PC-3 (cell line): ENCODE results near the gene NARS2. TPM values are rescaled to one million over a fixed set of nuclear protein-coding genes. Genes with fewer than 3 reads are reported as not detected.

Experiments used
- ATAC-seq: fragments of 200-7000 bp; cut with Tn5 transposase; 2 replicates; pipeline ENCODE4 v1.9.1; 2020; ENCODE audit warnings: mild to moderate bottlenecking, moderate library complexity
- BruUV-seq: library from RNA; stranded (reverse); fragments of 400-500 nt; replicated peaks from 2 replicates; lab custom pipeline; 2021; lab: Mats Ljungman, UMichigan
- CTCF ChIA-PET: fragments of 300-600 bp; sonication (Branson Sonifier 250); formaldehyde crosslinking; loops from one replicate; lab custom pipeline; 2022; ENCODE audit warnings: antibody characterized with exemption; lab: Charles Lee
- POLR2A ChIA-PET: fragments of 300-600 bp; sonication (Branson Sonifier 250); formaldehyde crosslinking; loops from one replicate; lab custom pipeline; 2022; ENCODE audit warnings: antibody characterized with exemption; ENCODE audit not compliant: unreplicated experiment; lab: Charles Lee
- DNase-seq: peaks from one replicate; pipeline ENCODE4 v3.0.0-alpha.2; 2015
- H2AFZ ChIP-seq: fragments of 300-600 bp; sonication (generic); 2 replicates; pipeline ENCODE4 v1.6.0; 2016; ENCODE audit warnings: antibody characterized with exemption, low read length
- H3F3A ChIP-seq: fragments of 300-600 bp; sonication (generic); one replicate; pipeline ENCODE4 v1.6.0; 2017; ENCODE audit warnings: antibody characterized with exemption, low read length, control low read depth, mild to moderate bottlenecking; ENCODE audit not compliant: unreplicated experiment
- H3K27ac ChIP-seq: fragments of 300-600 bp; sonication (generic); 2 replicates; pipeline ENCODE4 v1.5.1; 2016; ENCODE audit warnings: mild to moderate bottlenecking, low read length
- H3K27me3 ChIP-seq: fragments of 300-600 bp; sonication (generic); 2 replicates; pipeline ENCODE4 v1.6.1; 2016; ENCODE audit warnings: low read length, mixed read lengths
- H3K36me3 ChIP-seq: fragments of 300-600 bp; sonication (generic); 2 replicates; pipeline ENCODE4 v1.6.1; 2016; ENCODE audit warnings: low read depth, mixed run types, low read length, mixed read lengths
- H3K4me1 ChIP-seq: fragments of 300-600 bp; sonication (generic); 2 replicates; pipeline ENCODE4 v1.5.1; 2016; ENCODE audit warnings: low read length; ENCODE audit not compliant: insufficient read depth
- H3K4me2 ChIP-seq: fragments of 300-600 bp; sonication (generic); 2 replicates; pipeline ENCODE4 v1.6.0; 2016; ENCODE audit warnings: low read length
- H3K4me3 ChIP-seq: fragments of 300-600 bp; sonication (generic); 2 replicates; pipeline ENCODE4 v1.5.1; 2016; ENCODE audit warnings: mild to moderate bottlenecking, low read length, mixed read lengths
- H3K79me2 ChIP-seq: fragments of 300-600 bp; sonication (generic); 2 replicates; pipeline ENCODE4 v1.6.1; 2017; ENCODE audit warnings: low read length, mixed read lengths
- H3K9ac ChIP-seq: fragments of 300-600 bp; sonication (generic); 2 replicates; pipeline ENCODE4 v1.6.0; 2016; ENCODE audit warnings: mild to moderate bottlenecking, low read length
- H3K9me2 ChIP-seq: fragments of 300-600 bp; sonication (generic); replicated peaks from 2 replicates; pipeline ENCODE4 v1.6.1; 2016; ENCODE audit warnings: mixed run types, low read length, mixed read lengths
- H3K9me3 ChIP-seq: fragments of 300-600 bp; sonication (generic); 2 replicates; pipeline ENCODE4 v1.6.1; 2016; ENCODE audit warnings: low read length, mixed read lengths
- H4K20me1 ChIP-seq: fragments of 300-600 bp; sonication (generic); 2 replicates; pipeline ENCODE4 v1.6.1; 2016; ENCODE audit warnings: low read length, mixed read lengths
- EZH2 ChIP-seq: fragments of 300-600 bp; sonication (generic); IDR thresholded peaks from one replicate; pipeline ENCODE4 v1.6.1; 2017; ENCODE audit warnings: antibody characterized with exemption, mild to moderate bottlenecking, low read length; ENCODE audit not compliant: unreplicated experiment
- EZH2phosphoT487 ChIP-seq: fragments of 300-600 bp; sonication (generic); IDR thresholded peaks from 2 replicates; pipeline ENCODE4 v1.6.1; 2018; ENCODE audit warnings: mild to moderate bottlenecking, antibody characterized with exemption, low read length, borderline replicate concordance
- intact Hi-C: fragments of 100-400 bp; cut with micrococcal nuclease; formaldehyde crosslinking; loops from 2 replicates; pipeline ENCODE4 v1.9.0; 2023
- total RNA-seq: library from RNA; depleted of rRNA; stranded (reverse); fragments of >200 nt; gene quantifications from 2 replicates; pipeline ENCODE4 v1.2.3, GENCODE V29; 2014
- TF ChIP-seq, protein P1 (sequence below): fragments of 300-600 bp; sonication (generic); conservative IDR thresholded peaks from 2 replicates; pipeline ENCODE4 v1.5.1; 2017; ENCODE audit warnings: antibody characterized with exemption, low read depth, mild to moderate bottlenecking, low read length

The NARS2 gene
- total RNA-seq, 1 experiment from 2014 or later: 33.5 TPM

DNA sequence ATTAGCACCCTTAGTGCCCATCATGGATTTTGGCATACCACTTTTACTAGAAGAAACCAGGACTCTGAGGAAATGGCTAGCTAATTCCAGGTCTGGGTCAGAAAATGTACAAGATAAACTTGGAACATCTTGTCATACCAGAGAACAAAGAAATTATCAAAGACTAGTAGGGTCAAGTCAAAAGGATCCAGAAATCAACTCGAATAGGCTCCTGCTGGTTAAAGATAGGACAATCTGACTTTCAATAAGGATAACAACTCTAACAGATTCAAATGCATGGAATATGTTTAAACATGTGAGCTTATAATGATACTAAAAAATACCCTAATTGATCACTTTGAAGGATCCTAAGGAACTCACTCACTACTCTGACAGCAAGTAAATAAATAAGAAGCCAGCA is 175.9 kb downstream of the NARS2 start:
- Histone ChIP-seq H3F3A (no peaks in the 10 kb centered on the region), H3K36me3 (no peaks in the 10 kb centered on the region), H3K4me3 (no peak overlapping the region), H3K9me2 (no peaks in the 10 kb centered on the region), H4K20me1 (no peaks in the 10 kb centered on the region), H2AFZ (no peak overlapping the region), H3K27ac (no peak overlapping the region), H3K9me3 (no peaks in the 10 kb centered on the region), H3K27me3 (no peaks in the 10 kb centered on the region), H3K4me1 (no peaks in the 10 kb centered on the region), H3K9ac (no peak overlapping the region), H3K4me2 (no peak overlapping the region), H3K79me2 (0 out of 2 replicates have a peak, but pooled peaks cover 13% of the 10 kb centered on the region)
- CTCF ChIA-PET: no interaction called here
- TF ChIP-seq, protein P1, sequence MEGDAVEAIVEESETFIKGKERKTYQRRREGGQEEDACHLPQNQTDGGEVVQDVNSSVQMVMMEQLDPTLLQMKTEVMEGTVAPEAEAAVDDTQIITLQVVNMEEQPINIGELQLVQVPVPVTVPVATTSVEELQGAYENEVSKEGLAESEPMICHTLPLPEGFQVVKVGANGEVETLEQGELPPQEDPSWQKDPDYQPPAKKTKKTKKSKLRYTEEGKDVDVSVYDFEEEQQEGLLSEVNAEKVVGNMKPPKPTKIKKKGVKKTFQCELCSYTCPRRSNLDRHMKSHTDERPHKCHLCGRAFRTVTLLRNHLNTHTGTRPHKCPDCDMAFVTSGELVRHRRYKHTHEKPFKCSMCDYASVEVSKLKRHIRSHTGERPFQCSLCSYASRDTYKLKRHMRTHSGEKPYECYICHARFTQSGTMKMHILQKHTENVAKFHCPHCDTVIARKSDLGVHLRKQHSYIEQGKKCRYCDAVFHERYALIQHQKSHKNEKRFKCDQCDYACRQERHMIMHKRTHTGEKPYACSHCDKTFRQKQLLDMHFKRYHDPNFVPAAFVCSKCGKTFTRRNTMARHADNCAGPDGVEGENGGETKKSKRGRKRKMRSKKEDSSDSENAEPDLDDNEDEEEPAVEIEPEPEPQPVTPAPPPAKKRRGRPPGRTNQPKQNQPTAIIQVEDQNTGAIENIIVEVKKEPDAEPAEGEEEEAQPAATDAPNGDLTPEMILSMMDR: no peak
- TF ChIP-seq EZH2: no peak
- TF ChIP-seq EZH2phosphoT487: no peak
- intact Hi-C loops: no loop called here
- ATAC-seq (no peak), DNase-seq (no peak)
- BruUV-seq: no TSS peak
- POLR2A ChIA-PET: no interaction called here

DNA sequence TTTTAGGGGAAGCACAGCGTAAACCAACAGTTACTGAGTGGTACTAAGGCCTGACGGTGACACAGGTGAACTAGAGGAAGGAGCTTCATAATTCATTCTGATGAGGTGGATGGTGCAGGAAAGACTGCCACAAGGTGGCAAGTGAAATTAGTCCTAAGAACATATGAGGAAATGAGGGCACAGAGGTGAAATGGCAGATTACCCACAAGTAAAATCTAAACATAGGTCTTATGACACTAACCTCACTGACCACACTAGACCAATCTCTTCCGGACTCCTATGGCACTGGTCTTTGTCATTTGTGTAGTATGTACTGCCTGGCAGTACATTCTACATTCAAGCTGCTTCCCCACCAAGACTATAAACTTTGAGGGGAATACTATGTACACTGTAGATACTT is 177.3 kb downstream of the NARS2 start:
- Histone ChIP-seq H3K4me1 (no peaks in the 10 kb centered on the region), H3K9ac (no peak overlapping the region), H3K27ac (no peak overlapping the region), H3K4me3 (no peak overlapping the region), H3K79me2 (0 out of 2 replicates have a peak, but pooled peaks cover 5% of the 10 kb centered on the region), H3F3A (no peaks in the 10 kb centered on the region), H3K27me3 (no peaks in the 10 kb centered on the region), H3K36me3 (no peaks in the 10 kb centered on the region), H4K20me1 (no peaks in the 10 kb centered on the region), H3K9me2 (no peaks in the 10 kb centered on the region), H3K9me3 (no peaks in the 10 kb centered on the region), H2AFZ (no peak overlapping the region), H3K4me2 (no peak overlapping the region)
- no TSS peak for BruUV-seq
- TF ChIP-seq EZH2 (no peak), EZH2phosphoT487 (no peak)
- TF ChIP-seq, protein P1: no peak
- intact Hi-C loops: no loop called here
- DNase-seq: no peak
- POLR2A ChIA-PET: no interaction called here
- CTCF ChIA-PET: no interaction called here
- no peak for ATAC-seq

GRCh38 chr11:78395597-78395996 is 179.1 kb downstream of the NARS2 start:
- no peaks in the 10 kb centered on the region for H3K9me3 ChIP-seq
- H3K4me1 ChIP-seq: no peaks in the 10 kb centered on the region
- ChIA-PET POLR2A (no interaction called here), CTCF (no interaction called here)
- no peak overlapping the region for H3K4me3 ChIP-seq
- BruUV-seq: no TSS peak
- H3K4me2 ChIP-seq: no peak overlapping the region
- intact Hi-C loops: no loop called here
- H3K9ac ChIP-seq: no peak overlapping the region
- no peak for ATAC-seq
- no peaks in the 10 kb centered on the region for H3K9me2 ChIP-seq
- H3F3A ChIP-seq: no peaks in the 10 kb centered on the region
- H3K79me2 ChIP-seq: 0 out of 2 replicates have a peak, but pooled peaks cover 5% of the 10 kb centered on the region
- H3K36me3 ChIP-seq: no peaks in the 10 kb centered on the region
- H3K27ac ChIP-seq: no peak overlapping the region
- H2AFZ ChIP-seq: no peak overlapping the region
- no peaks in the 10 kb centered on the region for H4K20me1 ChIP-seq
- no peak for TF ChIP-seq EZH2phosphoT487
- TF ChIP-seq, protein P1: no peak
- TF ChIP-seq EZH2: no peak
- H3K27me3 ChIP-seq: no peaks in the 10 kb centered on the region
- DNase-seq: no peak
